NCI-H345 treated with DMSO at 0.1 percent for 48 hours (cell line): Measurements from ENCODE around the gene ASB14.
"Not testable (repeated sequence)": the region's sequence is repeated elsewhere in the genome, so short reads cannot be mapped to it uniquely, and the experiment has no call there.

Experiments used
- DNase-seq: peaks from one replicate; lab custom pipeline; 2025; ENCODE audit not compliant: unreplicated experiment; lab: John Stamatoyannopoulos, UW

ASB14 gene

DNA sequence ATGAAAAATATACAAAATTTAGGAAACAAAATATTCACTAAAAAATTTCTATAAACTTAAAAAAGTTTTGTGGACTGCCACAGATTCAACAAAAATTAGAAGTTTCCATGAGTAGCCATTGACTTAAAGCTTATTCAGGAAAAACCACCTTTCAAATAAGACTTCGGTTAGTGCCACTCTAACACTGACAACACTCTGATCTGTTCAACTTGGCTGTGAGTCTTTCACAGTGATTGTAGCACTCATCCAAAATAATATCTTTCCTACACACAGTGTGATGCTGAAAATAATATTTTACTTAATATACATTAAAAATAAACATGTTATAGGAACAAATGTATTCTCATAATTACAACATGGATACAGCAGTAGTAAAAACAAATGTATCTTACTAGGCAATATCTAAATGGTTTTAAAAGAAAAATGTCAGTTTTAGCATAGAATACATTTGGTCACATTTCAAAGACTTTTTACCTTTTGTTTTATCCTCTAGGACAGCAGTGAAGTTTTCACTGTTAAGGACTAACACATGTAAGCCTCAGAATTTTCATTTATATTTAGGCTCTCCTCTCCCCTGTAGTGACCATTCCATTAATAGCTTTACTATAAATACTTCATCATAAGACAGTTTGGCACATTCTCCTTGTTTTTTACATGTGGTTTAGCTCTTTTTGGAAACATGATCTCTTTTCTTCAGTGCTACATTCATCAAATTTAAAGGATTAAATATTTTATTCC, at the start of gene ASB14:
TSS of gene ASB14 (minus strand) at position 527 of the 738 bp plus-strand sequence. CDS start 652 bp downstream, outside the sequence.
- no peak for DNase-seq

DNA sequence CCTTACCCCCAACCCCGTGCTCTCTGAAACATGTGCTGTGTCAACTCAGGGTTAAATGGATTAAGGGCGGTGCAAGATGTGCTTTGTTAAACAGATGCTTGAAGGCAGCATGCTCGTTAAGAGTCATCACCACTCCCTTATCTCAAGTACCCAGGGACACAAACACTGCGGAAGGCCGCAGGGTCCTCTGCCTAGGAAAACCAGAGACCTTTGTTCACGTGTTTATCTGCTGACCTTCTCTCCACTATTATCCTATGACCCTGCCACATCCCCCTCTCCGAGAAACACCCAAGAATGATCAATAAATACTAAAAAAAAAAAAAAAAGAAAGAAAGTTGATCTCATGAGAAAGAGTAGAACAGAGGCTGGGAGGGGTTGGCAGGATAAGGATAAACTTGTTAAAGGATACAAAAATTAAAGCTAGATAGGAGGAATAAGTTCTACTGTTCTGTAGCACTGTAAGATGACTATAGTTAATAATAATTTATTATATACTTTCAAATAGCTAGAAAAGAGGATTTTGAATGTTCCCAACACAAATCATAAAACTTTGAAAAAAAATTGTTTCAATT, 46.7 kb upstream of the ASB14 start:
- not testable (repeated sequence) for DNase-seq

DNA sequence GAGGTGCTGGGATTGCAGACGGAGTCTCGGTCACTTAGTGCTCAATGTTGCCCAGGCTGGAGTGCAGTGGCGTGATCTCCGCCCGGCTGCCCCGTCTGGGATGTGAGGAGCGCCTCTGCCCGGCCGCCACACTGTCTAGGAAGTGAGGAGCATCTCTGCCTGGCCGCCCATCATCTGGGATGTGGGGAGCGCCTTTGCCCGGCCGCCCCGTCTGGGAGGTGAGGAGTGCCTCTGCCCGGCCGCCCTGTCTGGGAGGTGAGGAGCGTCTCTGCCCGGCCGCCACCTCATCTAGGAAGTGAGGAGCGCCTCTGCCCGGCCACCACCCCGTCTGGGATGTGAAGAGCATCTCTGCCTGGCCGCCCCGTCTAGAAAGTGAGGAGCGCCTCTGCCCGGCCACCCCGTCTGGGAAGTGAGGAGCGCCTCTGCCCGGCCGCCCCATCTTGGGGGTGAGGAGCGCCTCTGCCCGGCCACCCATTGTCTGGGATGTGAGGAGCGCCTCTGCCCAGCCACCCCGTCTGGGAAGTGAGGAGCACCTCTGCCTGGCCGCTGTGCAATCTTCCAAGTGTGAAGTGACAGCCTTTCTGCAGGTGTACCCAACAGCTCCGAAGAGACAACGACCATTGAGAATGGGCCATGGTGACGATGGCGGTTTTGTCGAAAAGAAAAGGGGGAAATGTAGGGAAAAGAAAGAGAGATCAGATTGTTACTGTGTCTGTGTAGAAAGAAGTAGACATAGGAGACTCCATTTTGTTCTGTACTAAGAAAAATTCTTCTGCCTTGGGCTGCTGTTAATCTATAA, 46.0 kb upstream of the ASB14 start:
- not testable (repeated sequence) for DNase-seq

DNA sequence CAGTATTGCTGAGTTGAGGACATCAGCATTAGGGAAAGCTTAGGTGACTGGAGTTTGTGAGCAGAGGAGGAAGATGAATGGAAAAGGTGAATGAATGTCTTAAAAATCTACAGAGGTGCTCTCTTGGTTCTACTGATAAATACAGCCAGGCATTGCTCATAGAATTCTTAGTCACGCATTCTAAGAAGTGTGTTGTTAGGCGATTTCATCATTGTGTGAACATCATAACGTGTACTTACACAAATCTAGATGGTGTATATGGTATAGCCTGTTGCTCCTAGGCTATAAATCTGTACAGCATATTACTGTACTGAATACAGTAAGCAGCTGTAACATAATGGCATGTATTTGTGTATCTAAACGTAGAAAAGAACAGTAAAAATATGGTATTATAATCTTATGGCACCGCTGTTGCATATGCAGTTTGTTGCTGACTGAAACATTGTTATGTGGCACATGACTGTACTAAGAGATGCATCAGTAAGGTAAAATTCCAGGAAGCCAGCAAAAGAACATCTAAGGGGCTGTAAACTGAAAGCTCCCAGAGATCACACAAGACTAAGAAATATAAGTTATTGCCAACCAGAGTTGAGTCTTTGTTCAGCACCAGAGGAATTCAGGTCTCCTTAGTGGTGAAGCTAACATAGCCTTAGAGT, 42.9 kb upstream of the ASB14 start:
- DNase-seq: no peak

DNA sequence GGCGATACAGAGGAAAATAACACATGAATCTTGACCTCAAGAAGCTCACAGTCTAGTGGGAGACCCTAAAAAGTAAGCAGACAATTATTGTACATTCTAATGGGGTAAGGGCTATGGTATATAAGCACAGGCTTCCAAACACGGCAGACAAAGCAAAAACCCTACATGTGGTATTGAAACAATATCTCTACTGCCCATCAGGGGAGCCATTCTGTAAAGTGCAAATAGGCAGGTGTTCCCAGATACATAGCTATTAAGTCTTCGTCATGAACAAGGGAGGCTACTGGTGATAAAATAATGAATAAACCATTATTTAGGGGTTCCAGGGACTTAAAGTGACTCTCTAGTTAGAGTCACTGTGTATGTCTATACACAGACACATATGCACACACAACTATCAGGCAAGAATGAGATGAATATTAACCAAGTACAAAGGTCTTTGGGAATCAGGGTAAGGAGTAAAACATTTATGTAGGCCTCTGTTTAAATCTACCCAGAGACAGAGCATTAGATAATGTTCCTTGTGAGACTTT, 38.7 kb upstream of the ASB14 start:
- DNase-seq: peak; percentile 12

DNA sequence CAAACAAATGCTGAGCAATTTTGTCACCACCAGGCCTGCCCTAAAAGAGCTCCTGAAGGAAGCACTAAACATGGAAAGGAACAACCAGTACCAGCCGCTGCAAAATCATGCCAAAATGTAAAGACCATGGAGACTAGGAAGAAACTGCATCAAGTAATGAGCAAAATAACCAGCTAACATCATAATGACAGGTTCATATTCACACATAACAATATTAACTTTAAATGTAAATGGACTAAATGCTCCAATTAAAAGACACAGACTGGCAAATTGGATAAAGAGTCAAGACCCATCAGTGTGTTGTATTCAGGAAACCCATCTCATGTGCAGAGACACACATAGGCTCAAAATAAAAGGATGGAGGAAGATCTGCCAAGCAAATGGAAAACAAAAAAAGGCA, 34.0 kb upstream of the ASB14 start:
- not testable (repeated sequence) for DNase-seq

DNA sequence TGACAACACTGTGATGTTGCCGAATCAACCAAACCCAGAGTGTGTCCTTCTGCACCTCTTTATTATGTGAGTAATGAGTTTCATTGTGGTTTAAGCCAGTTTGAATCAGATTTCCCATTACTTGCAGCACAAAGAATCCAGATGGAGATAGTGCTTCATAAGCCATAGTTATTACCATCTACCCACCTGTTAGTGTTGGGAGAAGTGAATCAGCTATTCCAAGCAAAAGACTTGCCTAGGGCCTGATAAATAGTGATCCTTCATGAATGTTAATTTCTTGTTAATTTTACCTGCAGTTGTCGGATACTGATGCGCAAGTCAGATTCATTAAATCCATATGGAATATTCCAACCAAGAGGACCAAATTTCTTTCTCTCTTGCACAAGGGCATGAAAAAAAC, 21.7 kb upstream of the ASB14 start:
- DNase-seq: no peak

DNA sequence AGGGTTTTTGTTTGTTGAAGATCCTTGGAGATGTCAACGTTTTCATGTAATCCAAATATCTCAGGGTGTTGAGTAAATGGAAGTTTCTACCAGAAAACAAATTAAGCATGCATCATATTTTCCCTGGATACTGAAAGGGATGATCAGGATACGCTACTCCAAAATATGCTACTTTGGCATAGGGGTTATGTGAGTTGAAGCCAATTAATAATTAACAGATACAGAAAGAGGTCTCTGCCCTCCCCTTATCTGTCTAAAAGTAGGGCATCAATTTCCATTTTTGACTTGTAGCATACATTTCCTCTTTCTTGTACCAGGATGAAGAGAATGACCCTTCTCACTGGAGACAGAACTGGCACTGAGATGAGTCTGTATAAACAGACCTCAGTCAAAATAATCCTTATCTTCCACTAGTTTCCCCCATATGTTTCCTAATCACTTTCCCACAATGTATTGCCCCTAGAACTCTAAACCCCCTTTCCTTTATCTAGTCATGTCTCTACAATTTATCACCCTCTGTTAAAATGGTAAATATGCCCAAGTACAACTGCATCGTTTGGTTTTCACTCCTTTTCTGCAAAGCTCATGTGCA, 17.4 kb upstream of the ASB14 start:
- DNase-seq: no peak

DNA sequence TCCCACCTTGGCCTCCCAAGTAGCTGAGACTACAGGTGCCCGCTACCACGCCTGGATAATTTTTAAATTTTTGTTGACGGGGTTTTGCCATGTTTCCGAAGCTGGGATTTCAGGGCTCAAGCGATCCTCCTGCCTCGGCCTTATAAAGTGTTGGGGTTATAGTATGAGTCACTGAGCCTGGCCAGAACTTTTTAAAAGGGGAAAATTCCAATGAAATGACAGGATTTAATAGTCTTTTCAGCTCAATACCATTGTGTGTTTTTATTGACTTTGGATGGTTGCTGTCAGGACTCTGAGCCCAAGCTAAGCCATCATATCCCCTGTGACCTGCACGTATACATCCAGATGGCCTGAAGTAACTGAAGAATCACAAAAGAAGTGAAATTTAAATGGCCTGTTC, 11.0 kb upstream of the ASB14 start:
- not testable (repeated sequence) for DNase-seq

DNA sequence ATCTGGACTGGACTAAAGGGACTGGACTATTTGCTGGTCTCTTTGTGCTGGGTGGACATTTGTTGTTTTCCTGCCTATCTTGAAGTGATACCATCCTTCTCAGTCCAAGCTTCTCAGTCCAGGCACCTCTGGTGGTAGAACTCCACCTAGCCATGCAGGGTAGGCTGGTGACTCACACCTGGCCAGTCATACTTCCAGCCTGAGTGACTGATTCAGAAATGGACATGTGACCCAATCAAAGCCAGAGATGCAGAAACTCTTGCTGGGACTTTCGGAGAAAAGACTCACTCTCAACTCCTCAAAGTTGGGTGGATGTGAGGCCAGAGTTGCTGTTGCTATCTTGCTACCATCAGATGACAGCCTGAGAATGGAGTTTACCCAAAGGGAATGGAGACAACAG, 5.6 kb upstream of the ASB14 start:
- no peak for DNase-seq

DNA sequence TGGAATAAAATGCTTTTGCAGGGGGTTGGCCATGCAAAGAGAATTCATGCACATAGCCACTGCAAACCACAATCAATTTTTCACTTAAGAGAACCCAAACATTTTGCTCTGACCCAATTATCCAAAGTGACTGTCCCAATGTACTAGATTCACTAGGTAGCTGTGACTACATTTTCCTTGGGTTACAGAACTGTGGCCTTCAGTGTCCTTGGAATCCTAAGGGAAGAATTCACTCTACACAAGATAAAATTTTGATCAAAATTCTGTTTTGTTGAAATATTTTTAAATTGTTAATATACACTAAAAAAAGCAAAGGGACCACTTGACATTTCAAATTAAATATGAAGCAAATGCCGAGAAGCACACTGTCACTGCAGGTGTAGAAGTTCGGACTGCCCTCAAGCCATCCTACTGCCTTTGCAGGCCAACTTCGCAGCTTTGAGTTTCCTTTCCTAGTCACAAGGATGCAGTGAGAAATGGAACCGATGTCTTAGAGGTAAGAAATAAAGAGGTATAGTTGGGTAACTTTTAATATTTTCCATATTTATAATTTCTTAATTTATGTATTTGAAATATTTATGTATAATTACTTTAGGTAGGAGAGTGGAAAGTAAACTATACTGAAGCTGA, 527 bp upstream of the ASB14 start:
- DNase-seq: no peak

DNA sequence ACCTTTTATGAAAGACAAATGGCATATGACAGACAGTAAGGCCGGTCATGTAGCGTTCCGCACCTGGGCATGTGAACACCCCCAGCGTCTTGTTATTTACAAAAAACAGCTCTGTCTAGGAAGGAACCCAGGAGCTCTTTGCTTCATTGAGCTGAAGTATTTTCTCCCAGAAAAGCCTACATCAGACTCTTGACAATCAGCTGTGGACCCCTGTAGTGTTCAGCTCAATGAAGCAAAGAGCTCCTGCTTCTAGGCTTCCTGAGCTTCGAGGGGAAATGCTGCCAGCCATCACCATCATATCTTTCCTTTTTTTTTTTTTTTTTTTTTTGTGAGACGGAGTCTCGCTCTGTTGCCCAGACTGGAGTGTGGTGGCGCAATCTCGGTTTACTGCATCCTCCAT, 4.1 kb downstream of the ASB14 start:
- no peak for DNase-seq

DNA sequence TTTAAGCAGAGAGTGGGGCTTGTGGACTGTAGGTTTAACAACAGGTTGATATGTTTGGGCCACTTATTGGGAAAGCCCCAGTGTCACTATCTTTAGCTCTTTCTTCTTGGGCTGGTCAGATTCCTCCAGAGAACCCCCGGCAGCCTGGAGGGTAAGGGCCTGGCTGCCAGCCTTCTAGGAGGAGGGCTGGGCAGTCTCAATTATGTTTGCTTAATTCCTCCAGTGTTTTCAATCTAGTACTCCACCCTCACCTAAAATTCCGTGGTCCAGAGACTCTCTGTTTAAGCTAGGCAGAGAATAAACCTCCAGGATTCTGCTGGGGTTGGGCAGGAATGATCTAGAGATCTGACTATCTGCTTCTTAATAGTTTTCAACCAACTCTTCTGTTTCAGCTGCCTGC, 5.3 kb downstream of the ASB14 start:
- no peak for DNase-seq

DNA sequence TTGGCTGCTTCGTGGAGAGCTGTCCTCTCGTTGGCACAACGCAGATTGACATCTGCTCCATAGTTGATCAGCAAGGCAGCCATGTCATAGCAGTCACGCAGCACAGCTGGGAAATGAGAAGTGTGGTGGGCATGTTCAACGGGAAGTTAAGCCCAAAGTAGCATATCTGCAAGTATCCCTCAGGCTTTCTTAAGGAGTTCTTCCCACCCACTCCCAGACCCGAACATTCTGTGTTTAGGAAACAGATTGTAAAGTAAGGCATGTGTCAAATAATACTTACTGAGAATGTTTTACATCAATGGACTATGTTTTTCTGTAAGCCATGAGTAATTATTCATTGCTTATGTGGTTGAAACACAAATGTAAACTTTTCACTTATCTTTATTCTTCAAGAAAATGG, 9.2 kb downstream of the ASB14 start:
- DNase-seq: no peak

DNA sequence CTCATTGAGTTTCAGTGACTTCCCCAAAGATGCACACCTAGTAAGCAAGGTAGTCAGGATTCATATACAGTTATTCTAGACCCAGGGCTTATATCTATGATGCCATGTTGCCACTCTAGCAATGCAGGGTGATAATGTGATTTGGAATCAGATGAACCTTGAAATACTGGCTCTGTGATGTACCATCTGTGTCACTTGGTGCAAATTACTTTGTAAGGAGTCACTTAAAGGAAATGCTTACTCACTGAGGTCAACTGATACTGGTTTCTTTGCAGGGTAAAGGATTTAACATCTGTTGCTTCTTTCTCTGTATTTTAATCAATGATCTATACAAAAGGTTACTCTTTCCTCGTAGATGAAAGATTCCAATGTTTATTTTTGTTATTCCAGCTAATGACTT, 10.8 kb downstream of the ASB14 start:
- DNase-seq: no peak

DNA sequence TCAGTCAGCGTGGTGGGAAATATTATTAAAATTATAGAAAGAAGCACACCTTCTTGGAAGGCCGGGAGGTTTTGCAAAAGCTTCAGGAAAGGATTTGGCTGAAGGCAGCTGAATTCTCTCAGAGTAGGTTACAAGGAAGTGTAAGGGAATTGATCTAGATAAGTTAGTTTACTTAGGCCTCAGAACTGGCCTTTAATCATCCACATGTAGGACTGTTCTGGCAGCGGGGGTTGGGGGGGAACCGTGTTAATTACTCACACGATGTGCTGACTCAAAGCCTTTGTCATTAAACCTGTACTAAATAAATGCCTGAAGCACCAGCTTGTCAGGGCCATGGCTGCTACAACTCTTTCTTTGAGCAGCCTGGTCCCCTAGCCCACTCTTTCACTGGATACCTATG, 12.8 kb downstream of the ASB14 start:
- DNase-seq: no peak

DNA sequence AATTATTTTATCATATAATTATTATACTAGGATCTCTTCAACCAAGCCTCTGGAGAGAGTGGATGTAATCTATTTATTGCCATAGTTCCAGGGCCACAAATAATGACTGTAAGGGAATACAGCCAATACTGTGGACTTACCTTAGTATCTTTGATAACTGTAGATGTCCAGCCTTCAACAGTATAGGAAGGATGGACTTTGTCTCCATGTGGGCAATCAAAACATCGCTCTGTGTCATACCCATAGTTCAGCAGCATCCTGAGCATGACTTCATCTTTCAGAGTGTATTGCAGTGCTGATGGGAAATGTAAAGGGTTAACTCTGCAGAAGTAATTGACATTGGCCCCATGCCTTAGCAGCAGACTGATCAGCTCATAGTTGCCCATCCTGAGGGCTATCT, 14.2 kb downstream of the ASB14 start:
- no peak for DNase-seq

DNA sequence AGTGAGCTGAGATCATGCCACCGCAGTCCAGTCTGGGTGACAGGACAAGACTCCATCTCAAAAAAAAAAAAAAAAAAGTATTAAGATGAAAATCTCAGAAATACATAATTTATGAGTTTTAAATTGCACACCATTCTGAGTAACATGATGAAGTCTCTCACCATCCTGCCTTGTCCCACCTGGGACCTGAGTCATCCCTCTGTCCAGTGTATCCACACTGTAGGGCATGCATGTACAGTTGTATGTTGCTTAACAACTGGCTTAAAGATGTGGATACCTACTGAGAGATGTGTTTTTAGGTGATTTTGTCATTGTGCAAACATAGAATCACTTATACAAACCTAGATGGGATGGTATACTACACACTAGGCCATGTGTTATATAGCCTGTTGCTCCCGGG, 17.1 kb downstream of the ASB14 start:
- no peak for DNase-seq

DNA sequence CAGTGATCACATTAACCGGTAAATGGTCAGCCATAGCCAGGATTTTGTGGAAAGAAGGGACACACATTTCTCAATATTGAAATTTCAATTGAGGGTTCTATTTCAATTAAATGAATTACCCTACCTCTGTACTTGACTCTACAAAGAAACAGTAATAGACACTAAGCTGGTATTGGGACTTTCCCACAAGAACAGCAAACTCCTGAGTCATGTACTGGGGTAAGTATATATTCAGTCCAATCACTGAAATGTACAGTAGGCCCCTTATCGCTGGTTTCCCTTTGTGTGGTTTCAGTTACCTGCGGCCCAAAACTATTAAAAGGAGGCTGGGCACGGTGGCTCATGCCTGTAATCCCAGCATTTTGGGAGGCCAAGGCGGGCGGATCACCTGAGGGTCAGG, 17.6 kb downstream of the ASB14 start:
- DNase-seq: no peak

DNA sequence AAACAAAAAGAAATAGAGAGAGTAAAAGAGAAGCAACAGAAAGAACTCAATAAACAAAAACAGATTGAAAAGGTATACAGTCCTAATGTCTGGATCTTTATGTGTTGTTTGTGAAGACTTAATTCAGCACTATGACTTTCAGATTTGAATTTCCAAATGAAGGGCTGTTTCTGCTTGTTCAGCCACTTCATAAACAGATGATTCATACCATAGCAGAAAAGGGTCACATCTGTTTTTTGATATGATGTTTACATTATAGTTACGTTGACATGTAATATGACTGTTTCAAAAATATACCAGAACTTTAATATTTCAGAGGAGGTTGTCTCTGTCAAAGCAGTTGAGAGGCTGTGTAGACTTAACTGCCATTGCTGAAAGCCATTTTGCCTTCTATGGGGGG, 24.1 kb downstream of the ASB14 start:
- no peak for DNase-seq

DNA sequence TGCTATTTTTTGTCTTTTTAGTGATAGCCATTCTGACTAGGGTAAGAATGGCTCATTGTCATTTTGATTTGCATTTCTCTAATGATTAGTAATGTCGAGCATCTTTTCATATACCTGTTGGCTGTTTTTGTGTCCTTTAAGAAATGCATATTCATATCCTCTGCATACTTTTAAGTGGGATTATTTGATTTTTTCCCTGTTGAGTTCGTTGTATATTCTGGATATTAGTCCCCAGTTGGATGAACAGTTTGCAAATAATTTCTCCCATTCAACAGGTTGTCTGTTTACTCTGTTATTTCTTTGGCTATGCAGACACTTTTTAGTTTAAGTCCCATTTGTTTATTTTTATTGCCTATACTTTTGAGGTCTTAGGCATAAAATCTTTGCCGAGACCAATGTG, 30.6 kb downstream of the ASB14 start:
- DNase-seq: no peak
